Measurements from ENCODE around the gene ATP5MK.
"Not testable (repeated sequence)": the region's sequence is repeated elsewhere in the genome, so short reads cannot be mapped to it uniquely, and the experiment has no call there.

Gene ATP5MK

DNA sequence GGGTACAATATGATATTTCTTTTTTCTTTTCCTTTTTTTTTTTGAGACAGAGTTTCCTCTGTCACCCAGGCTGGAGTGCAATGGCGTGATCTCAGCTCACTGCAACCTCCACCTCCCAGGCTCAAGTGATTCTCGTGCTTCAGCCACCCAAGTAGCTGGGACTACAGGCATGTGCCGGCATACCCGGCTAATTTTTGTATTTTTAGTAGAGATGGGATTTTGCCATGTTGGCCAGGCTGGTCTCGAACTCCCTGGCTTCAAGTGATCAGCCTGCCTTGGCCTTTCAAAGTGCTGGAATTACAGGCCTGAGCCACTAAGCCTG is 20.8 kb upstream of the ATP5MK start:
- H3K4me2 ChIP-seq (ENCODE audit: low read length); H3K79me2 ChIP-seq (ENCODE audit: control insufficient read depth, insufficient read depth, low read length); H4K8ac ChIP-seq (ENCODE audit: low read depth, low read length); H3K27me3 ChIP-seq (ENCODE audit: insufficient read depth, low read length, poor library complexity); H2BK120ac ChIP-seq (ENCODE audit: low read depth, low read length); H3K18ac ChIP-seq (ENCODE audit: low read length); H3K79me1 ChIP-seq (ENCODE audit: low read length); DNase-seq; H3K4me1 ChIP-seq (ENCODE audit: control insufficient read depth, low read depth, low read length); H3K9ac ChIP-seq (ENCODE audit: low read length); H3K23ac ChIP-seq (ENCODE audit: low read length); H3K4me3 ChIP-seq (ENCODE audit: low read length); H2BK5ac ChIP-seq (ENCODE audit: low read length); H3K56ac ChIP-seq (ENCODE audit: low read length); H3K4ac ChIP-seq (ENCODE audit: low read depth, low read length); H3K27ac ChIP-seq (ENCODE audit: low read depth, low read length); H2BK15ac ChIP-seq (replicated peaks; ENCODE audit: low read depth); H4K5ac ChIP-seq (ENCODE audit: low read length); H2AK5ac ChIP-seq (ENCODE audit: low read length): not testable (repeated sequence)
- peaks cover 52% of the 10 kb centered on the region for H3K36me3 ChIP-seq (ENCODE audit: control insufficient read depth, insufficient read depth, low read length)
- WGBS (ENCODE audit: extremely low coverage, insufficient coverage, low lambda C conversion rate), result no CpG with 5 or more reads among the region's 5 CpGs

- peaks cover 52% of the 10 kb centered on the region for H3K36me3 ChIP-seq (ENCODE audit: control insufficient read depth, insufficient read depth, low read length)
- no peaks in the 10 kb centered on the region for H3K79me2 ChIP-seq (ENCODE audit: control insufficient read depth, insufficient read depth, low read length)
- H2BK120ac ChIP-seq (ENCODE audit: low read depth, low read length), result no peak overlapping the region
- H3K18ac ChIP-seq (ENCODE audit: low read length), result no peak overlapping the region
- H3K9ac ChIP-seq (ENCODE audit: low read length), result no peak overlapping the region
- H3K56ac ChIP-seq (ENCODE audit: low read length), result no peak overlapping the region
- WGBS (ENCODE audit: extremely low coverage, insufficient coverage, low lambda C conversion rate), result no CpG with 5 or more reads among the region's 8 CpGs
- no peak overlapping the region for H3K4me2 ChIP-seq (ENCODE audit: low read length)
- H2AK5ac ChIP-seq (ENCODE audit: low read length), result no peak overlapping the region
- no peaks in the 10 kb centered on the region for H3K27me3 ChIP-seq (ENCODE audit: insufficient read depth, low read length, poor library complexity)
- no peak overlapping the region for H2BK15ac ChIP-seq (replicated peaks; ENCODE audit: low read depth)
- H4K5ac ChIP-seq (ENCODE audit: low read length), result no peak overlapping the region
- H3K23ac ChIP-seq (ENCODE audit: low read length), result no peak overlapping the region
- H2BK5ac ChIP-seq (ENCODE audit: low read length), result no peak overlapping the region
- H3K4me1 ChIP-seq (ENCODE audit: control insufficient read depth, low read depth, low read length), result no peaks in the 10 kb centered on the region
- no peak overlapping the region for H3K4me3 ChIP-seq (ENCODE audit: low read length)
- H3K79me1 ChIP-seq (ENCODE audit: low read length), result no peaks in the 10 kb centered on the region
- no peak overlapping the region for H3K27ac ChIP-seq (ENCODE audit: low read depth, low read length)
- no peak overlapping the region for H4K8ac ChIP-seq (ENCODE audit: low read depth, low read length)
- H3K4ac ChIP-seq (ENCODE audit: low read depth, low read length), result no peak overlapping the region
- DNase-seq, result peak; percentile 47
Measured at GRCh38 chr10:103416436-103417147, 20.3 kb upstream of the ATP5MK start.

DNA sequence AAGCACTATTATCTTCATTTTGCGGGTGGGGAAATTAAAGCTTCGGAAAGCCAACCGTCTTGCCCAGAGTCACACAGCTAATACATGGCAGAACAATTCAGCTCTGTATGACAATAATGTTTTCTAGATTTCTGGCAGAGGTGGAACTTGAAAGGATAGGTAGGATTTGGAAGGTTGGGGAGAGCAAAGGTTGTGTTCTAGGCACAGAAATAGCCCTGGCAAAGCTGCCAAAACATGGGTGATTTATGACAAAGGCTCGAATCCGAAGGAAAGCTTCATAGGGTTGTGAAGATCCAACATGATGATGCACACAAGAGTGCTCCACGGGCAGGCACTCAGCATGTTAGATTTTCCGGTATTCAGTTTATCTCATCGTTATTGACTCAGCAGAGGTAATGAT is 19.3 kb upstream of the ATP5MK start:
- Histone ChIP-seq H4K5ac (ENCODE audit: low read length) (no peak overlapping the region), H3K4me2 (ENCODE audit: low read length) (no peak overlapping the region), H2BK120ac (ENCODE audit: low read depth, low read length) (no peak overlapping the region), H3K27ac (ENCODE audit: low read depth, low read length) (no peak overlapping the region), H2BK15ac (replicated peaks; ENCODE audit: low read depth) (no peak overlapping the region), H3K79me2 (ENCODE audit: control insufficient read depth, insufficient read depth, low read length) (no peaks in the 10 kb centered on the region), H3K27me3 (ENCODE audit: insufficient read depth, low read length, poor library complexity) (no peaks in the 10 kb centered on the region), H3K36me3 (ENCODE audit: control insufficient read depth, insufficient read depth, low read length) (peaks cover 49% of the 10 kb centered on the region), H3K4me3 (ENCODE audit: low read length) (no peak overlapping the region), H3K18ac (ENCODE audit: low read length) (no peak overlapping the region), H3K79me1 (ENCODE audit: low read length) (no peaks in the 10 kb centered on the region), H3K9ac (ENCODE audit: low read length) (no peak overlapping the region), H3K4ac (ENCODE audit: low read depth, low read length) (no peak overlapping the region), H4K8ac (ENCODE audit: low read depth, low read length) (no peak overlapping the region), H2AK5ac (ENCODE audit: low read length) (no peak overlapping the region), H3K4me1 (ENCODE audit: control insufficient read depth, low read depth, low read length) (no peaks in the 10 kb centered on the region), H3K56ac (ENCODE audit: low read length) (no peak overlapping the region), H3K23ac (ENCODE audit: low read length) (no peak overlapping the region), H2BK5ac (ENCODE audit: low read length) (no peak overlapping the region)
- no CpG with 5 or more reads among the region's 8 CpGs for WGBS (ENCODE audit: extremely low coverage, insufficient coverage, low lambda C conversion rate)
- no peak for DNase-seq

DNA sequence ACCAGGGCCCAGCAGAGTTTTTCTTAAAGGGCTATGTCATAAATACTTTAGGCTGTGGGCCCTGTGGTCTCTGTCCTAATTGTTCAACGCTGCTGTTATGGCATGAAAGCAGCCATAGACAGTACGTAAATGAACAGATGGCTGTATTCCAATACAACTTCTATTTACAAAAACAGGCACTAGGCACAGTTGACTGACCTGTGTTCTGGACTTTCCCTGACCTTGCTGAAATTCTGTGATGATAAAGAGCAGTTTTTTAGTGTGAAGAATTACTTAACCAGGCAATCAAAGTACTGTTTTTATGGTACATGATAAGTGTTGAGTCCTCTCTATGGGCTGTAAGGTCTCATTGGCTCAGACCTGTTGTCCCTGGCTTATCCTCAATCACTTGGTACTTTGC is 17.3 kb upstream of the ATP5MK start:
- Histone ChIP-seq H3K27me3 (ENCODE audit: insufficient read depth, low read length, poor library complexity) (no peaks in the 10 kb centered on the region), H3K27ac (ENCODE audit: low read depth, low read length) (no peak overlapping the region), H3K4me1 (ENCODE audit: control insufficient read depth, low read depth, low read length) (no peaks in the 10 kb centered on the region), H2BK120ac (ENCODE audit: low read depth, low read length) (no peak overlapping the region), H3K4me3 (ENCODE audit: low read length) (no peak overlapping the region), H3K4me2 (ENCODE audit: low read length) (no peak overlapping the region), H2AK5ac (ENCODE audit: low read length) (no peak overlapping the region), H2BK15ac (replicated peaks; ENCODE audit: low read depth) (no peak overlapping the region), H4K5ac (ENCODE audit: low read length) (no peak overlapping the region), H3K18ac (ENCODE audit: low read length) (no peak overlapping the region), H3K79me1 (ENCODE audit: low read length) (no peaks in the 10 kb centered on the region), H3K36me3 (ENCODE audit: control insufficient read depth, insufficient read depth, low read length) (peaks cover 36% of the 10 kb centered on the region), H3K56ac (ENCODE audit: low read length) (no peak overlapping the region), H2BK5ac (ENCODE audit: low read length) (no peak overlapping the region), H3K9ac (ENCODE audit: low read length) (no peak overlapping the region), H4K8ac (ENCODE audit: low read depth, low read length) (no peak overlapping the region), H3K79me2 (ENCODE audit: control insufficient read depth, insufficient read depth, low read length) (no peaks in the 10 kb centered on the region), H3K4ac (ENCODE audit: low read depth, low read length) (no peak overlapping the region), H3K23ac (ENCODE audit: low read length) (no peak overlapping the region)
- DNase-seq, result no peak
- no CpG with 5 or more reads among the region's 2 CpGs for WGBS (ENCODE audit: extremely low coverage, insufficient coverage, low lambda C conversion rate)

- Histone ChIP-seq H4K8ac (ENCODE audit: low read depth, low read length) (no peak overlapping the region), H3K23ac (ENCODE audit: low read length) (no peak overlapping the region), H3K4me1 (ENCODE audit: control insufficient read depth, low read depth, low read length) (no peaks in the 10 kb centered on the region), H3K4me3 (ENCODE audit: low read length) (peak overlapping the region; percentile 80), H3K18ac (ENCODE audit: low read length) (no peak overlapping the region), H3K36me3 (ENCODE audit: control insufficient read depth, insufficient read depth, low read length) (peaks cover 7% of the 10 kb centered on the region), H3K4ac (ENCODE audit: low read depth, low read length) (no peak overlapping the region), H2BK5ac (ENCODE audit: low read length) (no peak overlapping the region), H2BK15ac (replicated peaks; ENCODE audit: low read depth) (no peak overlapping the region), H3K4me2 (ENCODE audit: low read length) (peak overlapping the region; percentile 20), H4K5ac (ENCODE audit: low read length) (no peak overlapping the region), H3K27me3 (ENCODE audit: insufficient read depth, low read length, poor library complexity) (no peaks in the 10 kb centered on the region), H3K56ac (ENCODE audit: low read length) (peak overlapping the region; percentile 97), H3K9ac (ENCODE audit: low read length) (peak overlapping the region; percentile 88), H3K79me1 (ENCODE audit: low read length) (peaks cover 10% of the 10 kb centered on the region), H3K79me2 (ENCODE audit: control insufficient read depth, insufficient read depth, low read length) (peaks cover 39% of the 10 kb centered on the region), H2AK5ac (ENCODE audit: low read length) (no peak overlapping the region), H2BK120ac (ENCODE audit: low read depth, low read length) (no peak overlapping the region), H3K27ac (ENCODE audit: low read depth, low read length) (no peak overlapping the region)
- DNase-seq, result no peak
- no CpG with 5 or more reads among the region's 19 CpGs for WGBS (ENCODE audit: extremely low coverage, insufficient coverage, low lambda C conversion rate)
Measured at GRCh38 chr10:103397191-103397825, 1.0 kb upstream of the ATP5MK start.

- Histone ChIP-seq H4K8ac (ENCODE audit: low read depth, low read length) (no peak overlapping the region), H3K79me2 (ENCODE audit: control insufficient read depth, insufficient read depth, low read length) (peaks cover 39% of the 10 kb centered on the region), H3K79me1 (ENCODE audit: low read length) (peaks cover 10% of the 10 kb centered on the region), H2AK5ac (ENCODE audit: low read length) (peak overlapping the region; percentile 29), H3K4me2 (ENCODE audit: low read length) (peak overlapping the region; percentile 20), H2BK15ac (replicated peaks; ENCODE audit: low read depth) (no peak overlapping the region), H3K36me3 (ENCODE audit: control insufficient read depth, insufficient read depth, low read length) (peaks cover 5% of the 10 kb centered on the region), H2BK120ac (ENCODE audit: low read depth, low read length) (no peak overlapping the region), H3K27me3 (ENCODE audit: insufficient read depth, low read length, poor library complexity) (no peaks in the 10 kb centered on the region), H3K9ac (ENCODE audit: low read length) (peak overlapping the region; percentile 88), H4K5ac (ENCODE audit: low read length) (peak overlapping the region; percentile 72), H3K23ac (ENCODE audit: low read length) (no peak overlapping the region), H3K4me1 (ENCODE audit: control insufficient read depth, low read depth, low read length) (no peaks in the 10 kb centered on the region), H3K56ac (ENCODE audit: low read length) (peak overlapping the region; percentile 97), H3K4me3 (ENCODE audit: low read length) (peak overlapping the region; percentile 80), H2BK5ac (ENCODE audit: low read length) (no peak overlapping the region), H3K27ac (ENCODE audit: low read depth, low read length) (no peak overlapping the region), H3K4ac (ENCODE audit: low read depth, low read length) (no peak overlapping the region), H3K18ac (ENCODE audit: low read length) (no peak overlapping the region)
- DNase-seq, result no peak
- no CpG with 5 or more reads among the region's 8 CpGs for WGBS (ENCODE audit: extremely low coverage, insufficient coverage, low lambda C conversion rate)
Measured at GRCh38 chr10:103396789-103397087, 463 bp upstream of the ATP5MK start.

All from mesendoderm (in vitro differentiated cells).